ENCODE data around the gene TTLL11.

The TTLL11 gene

GRCh38 chr9:121830441-121831140 is 262.5 kb downstream of the TTLL11 start:
- H3K27me3 ChIP-seq (ENCODE audit: control insufficient read depth in 2 of 2, insufficient read depth in 2 of 2, low read length in 2 of 2), result no peaks in the 10 kb centered on the region
- no peaks in the 10 kb centered on the region for H3K36me3 ChIP-seq (ENCODE audit: control insufficient read depth in 2 of 2, insufficient read depth in 2 of 2, low read length in 2 of 2)
- no peaks in the 10 kb centered on the region for H3K4me1 ChIP-seq (ENCODE audit: control insufficient read depth in 2 of 2, insufficient read depth in 2 of 2, low read length in 2 of 2)
- H3K9ac ChIP-seq (ENCODE audit: low read depth in 1 of 2, low read length in 2 of 2), result no peak overlapping the region
- no peaks in the 10 kb centered on the region for H3K9me3 ChIP-seq (ENCODE audit: control insufficient read depth in 2 of 2, low read length in 2 of 2)
- H3K27ac ChIP-seq (ENCODE audit: low read depth in 2 of 2, low read length in 2 of 2), result no peak overlapping the region
- H3K4me3 ChIP-seq (ENCODE audit: low read length in 2 of 2), result no peak overlapping the region

- Histone ChIP-seq H3K9me3 (ENCODE audit: control insufficient read depth in 2 of 2, low read length in 2 of 2) (no peaks in the 10 kb centered on the region), H3K27ac (ENCODE audit: low read depth in 2 of 2, low read length in 2 of 2) (no peak overlapping the region), H3K9ac (ENCODE audit: low read depth in 1 of 2, low read length in 2 of 2) (no peak overlapping the region), H3K27me3 (ENCODE audit: control insufficient read depth in 2 of 2, insufficient read depth in 2 of 2, low read length in 2 of 2) (no peaks in the 10 kb centered on the region), H3K4me3 (ENCODE audit: low read length in 2 of 2) (no peak overlapping the region), H3K4me1 (ENCODE audit: control insufficient read depth in 2 of 2, insufficient read depth in 2 of 2, low read length in 2 of 2) (no peaks in the 10 kb centered on the region), H3K36me3 (ENCODE audit: control insufficient read depth in 2 of 2, insufficient read depth in 2 of 2, low read length in 2 of 2) (no peaks in the 10 kb centered on the region)
These were observed 265.7 kb downstream of the TTLL11 start for GRCh38 chr9:121827251-121827967.

GRCh38 chr9:121826711-121827110 is 266.4 kb downstream of the TTLL11 start:
- no peaks in the 10 kb centered on the region for H3K36me3 ChIP-seq (ENCODE audit: control insufficient read depth in 2 of 2, insufficient read depth in 2 of 2, low read length in 2 of 2)
- no peaks in the 10 kb centered on the region for H3K27me3 ChIP-seq (ENCODE audit: control insufficient read depth in 2 of 2, insufficient read depth in 2 of 2, low read length in 2 of 2)
- H3K27ac ChIP-seq (ENCODE audit: low read depth in 2 of 2, low read length in 2 of 2), result no peak overlapping the region
- no peaks in the 10 kb centered on the region for H3K4me1 ChIP-seq (ENCODE audit: control insufficient read depth in 2 of 2, insufficient read depth in 2 of 2, low read length in 2 of 2)
- no peak overlapping the region for H3K4me3 ChIP-seq (ENCODE audit: low read length in 2 of 2)
- H3K9ac ChIP-seq (ENCODE audit: low read depth in 1 of 2, low read length in 2 of 2), result no peak overlapping the region
- H3K9me3 ChIP-seq (ENCODE audit: control insufficient read depth in 2 of 2, low read length in 2 of 2), result no peaks in the 10 kb centered on the region

GRCh38 chr9:121825031-121825691 is 267.9 kb downstream of the TTLL11 start:
- Histone ChIP-seq H3K9ac (ENCODE audit: low read depth in 1 of 2, low read length in 2 of 2) (no peak overlapping the region), H3K27me3 (ENCODE audit: control insufficient read depth in 2 of 2, insufficient read depth in 2 of 2, low read length in 2 of 2) (no peaks in the 10 kb centered on the region), H3K4me3 (ENCODE audit: low read length in 2 of 2) (no peak overlapping the region), H3K36me3 (ENCODE audit: control insufficient read depth in 2 of 2, insufficient read depth in 2 of 2, low read length in 2 of 2) (no peaks in the 10 kb centered on the region), H3K27ac (ENCODE audit: low read depth in 2 of 2, low read length in 2 of 2) (no peak overlapping the region), H3K4me1 (ENCODE audit: control insufficient read depth in 2 of 2, insufficient read depth in 2 of 2, low read length in 2 of 2) (no peaks in the 10 kb centered on the region), H3K9me3 (ENCODE audit: control insufficient read depth in 2 of 2, low read length in 2 of 2) (no peaks in the 10 kb centered on the region)

GRCh38 chr9:121824651-121825030 is 268.5 kb downstream of the TTLL11 start:
- Histone ChIP-seq H3K36me3 (ENCODE audit: control insufficient read depth in 2 of 2, insufficient read depth in 2 of 2, low read length in 2 of 2) (no peaks in the 10 kb centered on the region), H3K9ac (ENCODE audit: low read depth in 1 of 2, low read length in 2 of 2) (no peak overlapping the region)

GRCh38 chr9:121823451-121824169 is 269.5 kb downstream of the TTLL11 start:
- no peak overlapping the region for H3K4me3 ChIP-seq (ENCODE audit: low read length in 2 of 2)
- no peaks in the 10 kb centered on the region for H3K9me3 ChIP-seq (ENCODE audit: control insufficient read depth in 2 of 2, low read length in 2 of 2)
- no peaks in the 10 kb centered on the region for H3K27me3 ChIP-seq (ENCODE audit: control insufficient read depth in 2 of 2, insufficient read depth in 2 of 2, low read length in 2 of 2)
- no peaks in the 10 kb centered on the region for H3K36me3 ChIP-seq (ENCODE audit: control insufficient read depth in 2 of 2, insufficient read depth in 2 of 2, low read length in 2 of 2)
- no peak overlapping the region for H3K9ac ChIP-seq (ENCODE audit: low read depth in 1 of 2, low read length in 2 of 2)
- no peak overlapping the region for H3K27ac ChIP-seq (ENCODE audit: low read depth in 2 of 2, low read length in 2 of 2)
- no peaks in the 10 kb centered on the region for H3K4me1 ChIP-seq (ENCODE audit: control insufficient read depth in 2 of 2, insufficient read depth in 2 of 2, low read length in 2 of 2)

More at GRCh38 chr9:121824651-121825030, 268.5 kb downstream of the TTLL11 start:
- H3K27me3 ChIP-seq (ENCODE audit: control insufficient read depth in 2 of 2, insufficient read depth in 2 of 2, low read length in 2 of 2), result no peaks in the 10 kb centered on the region
- H3K27ac ChIP-seq (ENCODE audit: low read depth in 2 of 2, low read length in 2 of 2), result no peak overlapping the region
- H3K4me1 ChIP-seq (ENCODE audit: control insufficient read depth in 2 of 2, insufficient read depth in 2 of 2, low read length in 2 of 2), result no peaks in the 10 kb centered on the region
- H3K9me3 ChIP-seq (ENCODE audit: control insufficient read depth in 2 of 2, low read length in 2 of 2), result no peaks in the 10 kb centered on the region
- H3K4me3 ChIP-seq (ENCODE audit: low read length in 2 of 2), result no peak overlapping the region

GRCh38 chr9:121822093-121823085 is 270.7 kb downstream of the TTLL11 start:
- no peak overlapping the region for H3K4me3 ChIP-seq (ENCODE audit: low read length in 2 of 2)

GRCh38 chr9:121821326-121821725 is 271.8 kb downstream of the TTLL11 start:
- H3K9me3 ChIP-seq (ENCODE audit: control insufficient read depth in 2 of 2, low read length in 2 of 2), result no peaks in the 10 kb centered on the region
- no peaks in the 10 kb centered on the region for H3K27me3 ChIP-seq (ENCODE audit: control insufficient read depth in 2 of 2, insufficient read depth in 2 of 2, low read length in 2 of 2)
- no peaks in the 10 kb centered on the region for H3K4me1 ChIP-seq (ENCODE audit: control insufficient read depth in 2 of 2, insufficient read depth in 2 of 2, low read length in 2 of 2)
- no peak overlapping the region for H3K27ac ChIP-seq (ENCODE audit: low read depth in 2 of 2, low read length in 2 of 2)
- H3K36me3 ChIP-seq (ENCODE audit: control insufficient read depth in 2 of 2, insufficient read depth in 2 of 2, low read length in 2 of 2), result no peaks in the 10 kb centered on the region
- no peak overlapping the region for H3K4me3 ChIP-seq (ENCODE audit: low read length in 2 of 2)
- H3K9ac ChIP-seq (ENCODE audit: low read depth in 1 of 2, low read length in 2 of 2), result no peak overlapping the region

More at GRCh38 chr9:121822093-121823085, 270.7 kb downstream of the TTLL11 start:
- Histone ChIP-seq H3K4me1 (ENCODE audit: control insufficient read depth in 2 of 2, insufficient read depth in 2 of 2, low read length in 2 of 2) (no peaks in the 10 kb centered on the region), H3K27ac (ENCODE audit: low read depth in 2 of 2, low read length in 2 of 2) (no peak overlapping the region), H3K27me3 (ENCODE audit: control insufficient read depth in 2 of 2, insufficient read depth in 2 of 2, low read length in 2 of 2) (no peaks in the 10 kb centered on the region), H3K9me3 (ENCODE audit: control insufficient read depth in 2 of 2, low read length in 2 of 2) (no peaks in the 10 kb centered on the region), H3K9ac (ENCODE audit: low read depth in 1 of 2, low read length in 2 of 2) (no peak overlapping the region), H3K36me3 (ENCODE audit: control insufficient read depth in 2 of 2, insufficient read depth in 2 of 2, low read length in 2 of 2) (no peaks in the 10 kb centered on the region)

- no peaks in the 10 kb centered on the region for H3K36me3 ChIP-seq (ENCODE audit: control insufficient read depth in 2 of 2, insufficient read depth in 2 of 2, low read length in 2 of 2)
- no peak overlapping the region for H3K9ac ChIP-seq (ENCODE audit: low read depth in 1 of 2, low read length in 2 of 2)
- H3K4me1 ChIP-seq (ENCODE audit: control insufficient read depth in 2 of 2, insufficient read depth in 2 of 2, low read length in 2 of 2), result no peaks in the 10 kb centered on the region
- no peak overlapping the region for H3K4me3 ChIP-seq (ENCODE audit: low read length in 2 of 2)
- H3K9me3 ChIP-seq (ENCODE audit: control insufficient read depth in 2 of 2, low read length in 2 of 2), result no peaks in the 10 kb centered on the region
- no peak overlapping the region for H3K27ac ChIP-seq (ENCODE audit: low read depth in 2 of 2, low read length in 2 of 2)
- H3K27me3 ChIP-seq (ENCODE audit: control insufficient read depth in 2 of 2, insufficient read depth in 2 of 2, low read length in 2 of 2), result no peaks in the 10 kb centered on the region
These were observed 272.7 kb downstream of the TTLL11 start for GRCh38 chr9:121820286-121821005.

Measured in mucosa of rectum (tissue), 2 donors.